GM12892 (cell line): Measurements from ENCODE around the gene HEATR1.

Experiments
- POLR2A ChIP-seq: IDR thresholded peaks from 2 replicates; pipeline ENCODE4 v1.6.1; 2011; ENCODE audit warnings: low read depth, low read length, control low read depth
- POLR2AphosphoS5 ChIP-seq: IDR thresholded peaks from 2 replicates; pipeline ENCODE4 v1.6.1; 2011; ENCODE audit warnings: low read depth, low read length, control low read depth
- TAF1 ChIP-seq: IDR thresholded peaks from 2 replicates; pipeline ENCODE4 v1.6.1; 2011; ENCODE audit warnings: low read depth, mild to moderate bottlenecking, control low read depth, low read length, borderline replicate concordance

DNA sequence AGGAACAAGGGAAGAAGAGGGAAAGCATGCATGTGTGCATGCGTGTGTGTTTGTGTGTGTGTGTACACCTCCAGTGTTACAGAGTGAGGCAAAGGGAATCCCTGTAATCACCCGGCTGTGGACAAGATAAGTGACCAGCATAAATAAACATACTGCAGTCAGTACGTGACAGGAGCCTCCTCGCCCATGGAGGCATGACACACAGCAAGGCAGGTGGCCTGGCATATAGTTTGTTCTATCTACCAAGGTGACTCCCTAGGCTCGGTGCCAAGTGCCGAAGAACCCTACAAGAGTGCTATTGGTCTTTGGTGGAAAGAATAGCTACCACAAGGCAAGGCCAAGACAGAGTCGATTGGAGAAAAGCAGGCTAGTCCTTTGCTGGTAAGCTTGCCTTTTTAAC is 31.7 kb upstream of the HEATR1 start:
- TF ChIP-seq POLR2AphosphoS5 (no peak), POLR2A (no peak), TAF1 (no peak)
